Measurements from ENCODE around the gene NKTR. TPM values are rescaled to one million over a fixed set of nuclear protein-coding genes. Genes with fewer than 3 reads are reported as not detected.

The NKTR gene
- total and polyA plus RNA-seq, 9 of the 15 experiments (the other 6 are each of a cell fraction or from before 2014, with no cell fraction given), result 19.7 to 123 (median 92.6) TPM

DNA sequence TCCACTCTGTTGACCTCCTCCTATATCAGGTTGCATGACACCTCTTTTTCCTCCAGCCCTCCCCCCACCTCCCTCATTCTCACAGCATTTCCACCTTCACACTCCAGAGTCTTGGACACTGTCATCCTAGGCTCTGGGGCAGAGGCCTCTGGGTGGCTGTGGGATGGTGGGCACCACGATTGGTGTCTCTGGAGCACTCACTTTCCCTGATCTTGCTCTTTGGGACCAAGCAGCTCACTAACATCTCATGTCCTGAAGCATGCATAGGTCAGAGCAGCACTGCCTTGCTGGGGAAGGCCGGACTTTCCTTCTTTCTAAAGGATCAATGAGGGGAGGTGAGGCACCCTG is 67.9 kb downstream of the NKTR start:
- no TSS peak for BruUV-seq (replicated peaks)
- Histone ChIP-seq H3K27me3 (ENCODE audit: control insufficient read depth in 2 of 2, insufficient read depth in 2 of 2, low read length in 2 of 2) (peaks cover 7 to 27% of the 10 kb centered on the region in 2 experiments; a peak in 3 of 5 replicates), H3K9me3 (replicated peaks; ENCODE audit: control insufficient read depth, insufficient read depth, low read depth, low read length) (no peaks in the 10 kb centered on the region), H3K79me2 (ENCODE audit: control insufficient read depth, insufficient read depth, low read length) (no peaks in the 10 kb centered on the region), H4K20me1 (replicated peaks; ENCODE audit: control insufficient read depth, insufficient read depth, low read length) (0 out of 2 replicates have a peak, but pooled peaks cover 5% of the 10 kb centered on the region), H3K4me1 (replicated peaks in 1 of 2; ENCODE audit: control insufficient read depth in 2 of 2, insufficient read depth in 2 of 2, low read length in 2 of 2) (peaks cover 4 to 10% of the 10 kb centered on the region in 2 experiments; a peak in 4 of 5 replicates), H3K9ac (ENCODE audit: insufficient read depth in 1 of 2, low read depth in 2 of 2, low read length in 2 of 2) (no peak overlapping the region), H3K4me3 (no peak overlapping the region), H3K36me3 (ENCODE audit: control insufficient read depth, insufficient read depth, low read length) (no peaks in the 10 kb centered on the region), H3K4me2 (ENCODE audit: insufficient read depth, low read length) (no peak overlapping the region), H2AFZ (ENCODE audit: low read depth, low read length) (no peak overlapping the region), H3K9me1 (ENCODE audit: control insufficient read depth, insufficient read depth, low read length) (no peaks in the 10 kb centered on the region), H3K27ac (ENCODE audit: extremely low read depth, low read depth, low read length) (no peak overlapping the region)
- DNase-seq (ENCODE audit: extremely low read depth in 1 of 4, low spot score in 3 of 4) (peak in 1 of 4 experiments; percentile 6), ATAC-seq (no peak), FAIRE-seq (no peak)
- CTCF ChIA-PET (ENCODE audit: low intra/inter-chr PET ratio), result interaction anchor here (0.5 to 0.7 kb wide), 2 partner anchors 34 to 132 kb away, joined by 3 to 4 read pairs; no protein-coding TSS in a partner anchor
- intact Hi-C loops (cut with micrococcal nuclease), result no loop called here
- in situ Hi-C loops (cut with MboI), result no loop called here
- POLR2A ChIA-PET, result no interaction called here
- 6% methylated on average over 2 of the region's 2 CpGs for WGBS (ENCODE audit: insufficient coverage, low coverage, missing lambda C conversion rate)
- no peak for TF ChIP-seq WHSC1 (IDR thresholded peaks at IDR 0.05; ENCODE audit: low read length)
- no peak for TF ChIP-seq DNMT1 (IDR thresholded peaks at IDR 0.05)
- TF ChIP-seq, protein P1, sequence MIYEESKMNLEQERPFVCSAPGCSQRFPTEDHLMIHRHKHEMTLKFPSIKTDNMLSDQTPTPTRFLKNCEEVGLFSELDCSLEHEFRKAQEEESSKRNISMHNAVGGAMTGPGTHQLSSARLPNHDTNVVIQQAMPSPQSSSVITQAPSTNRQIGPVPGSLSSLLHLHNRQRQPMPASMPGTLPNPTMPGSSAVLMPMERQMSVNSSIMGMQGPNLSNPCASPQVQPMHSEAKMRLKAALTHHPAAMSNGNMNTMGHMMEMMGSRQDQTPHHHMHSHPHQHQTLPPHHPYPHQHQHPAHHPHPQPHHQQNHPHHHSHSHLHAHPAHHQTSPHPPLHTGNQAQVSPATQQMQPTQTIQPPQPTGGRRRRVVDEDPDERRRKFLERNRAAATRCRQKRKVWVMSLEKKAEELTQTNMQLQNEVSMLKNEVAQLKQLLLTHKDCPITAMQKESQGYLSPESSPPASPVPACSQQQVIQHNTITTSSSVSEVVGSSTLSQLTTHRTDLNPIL (CRISPR knock-in tag; IDR thresholded peaks at IDR 0.05), result no peak
- no peak for TF ChIP-seq MTA3 (IDR thresholded peaks at IDR 0.05; ENCODE audit: borderline replicate concordance)
- no peak for TF ChIP-seq HMG20A (CRISPR knock-in tag; conservative IDR thresholded peaks at IDR 0.05)
- no peak for TF ChIP-seq HSF4 (CRISPR knock-in tag; IDR thresholded peaks at IDR 0.05; ENCODE audit: borderline replicate concordance)
- TF ChIP-seq, protein P2, sequence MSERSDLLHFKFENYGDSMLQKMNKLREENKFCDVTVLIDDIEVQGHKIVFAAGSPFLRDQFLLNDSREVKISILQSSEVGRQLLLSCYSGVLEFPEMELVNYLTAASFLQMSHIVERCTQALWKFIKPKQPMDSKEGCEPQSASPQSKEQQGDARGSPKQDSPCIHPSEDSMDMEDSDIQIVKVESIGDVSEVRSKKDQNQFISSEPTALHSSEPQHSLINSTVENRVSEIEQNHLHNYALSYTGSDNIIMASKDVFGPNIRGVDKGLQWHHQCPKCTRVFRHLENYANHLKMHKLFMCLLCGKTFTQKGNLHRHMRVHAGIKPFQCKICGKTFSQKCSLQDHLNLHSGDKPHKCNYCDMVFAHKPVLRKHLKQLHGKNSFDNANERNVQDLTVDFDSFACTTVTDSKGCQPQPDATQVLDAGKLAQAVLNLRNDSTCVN (CRISPR knock-in tag; IDR thresholded peaks at IDR 0.05), result no peak
- TF ChIP-seq ASH1L (IDR thresholded peaks at IDR 0.05; ENCODE audit: borderline replicate concordance, low read depth, partially characterized antibody), result no peak
- TF ChIP-seq KDM4B (IDR thresholded peaks at IDR 0.05; ENCODE audit: borderline replicate concordance in 2 of 2, low read depth in 1 of 2), result no peak
- TF ChIP-seq ZNF778 (CRISPR knock-in tag; IDR thresholded peaks at IDR 0.05), result no peak
- TF ChIP-seq, protein P3, sequence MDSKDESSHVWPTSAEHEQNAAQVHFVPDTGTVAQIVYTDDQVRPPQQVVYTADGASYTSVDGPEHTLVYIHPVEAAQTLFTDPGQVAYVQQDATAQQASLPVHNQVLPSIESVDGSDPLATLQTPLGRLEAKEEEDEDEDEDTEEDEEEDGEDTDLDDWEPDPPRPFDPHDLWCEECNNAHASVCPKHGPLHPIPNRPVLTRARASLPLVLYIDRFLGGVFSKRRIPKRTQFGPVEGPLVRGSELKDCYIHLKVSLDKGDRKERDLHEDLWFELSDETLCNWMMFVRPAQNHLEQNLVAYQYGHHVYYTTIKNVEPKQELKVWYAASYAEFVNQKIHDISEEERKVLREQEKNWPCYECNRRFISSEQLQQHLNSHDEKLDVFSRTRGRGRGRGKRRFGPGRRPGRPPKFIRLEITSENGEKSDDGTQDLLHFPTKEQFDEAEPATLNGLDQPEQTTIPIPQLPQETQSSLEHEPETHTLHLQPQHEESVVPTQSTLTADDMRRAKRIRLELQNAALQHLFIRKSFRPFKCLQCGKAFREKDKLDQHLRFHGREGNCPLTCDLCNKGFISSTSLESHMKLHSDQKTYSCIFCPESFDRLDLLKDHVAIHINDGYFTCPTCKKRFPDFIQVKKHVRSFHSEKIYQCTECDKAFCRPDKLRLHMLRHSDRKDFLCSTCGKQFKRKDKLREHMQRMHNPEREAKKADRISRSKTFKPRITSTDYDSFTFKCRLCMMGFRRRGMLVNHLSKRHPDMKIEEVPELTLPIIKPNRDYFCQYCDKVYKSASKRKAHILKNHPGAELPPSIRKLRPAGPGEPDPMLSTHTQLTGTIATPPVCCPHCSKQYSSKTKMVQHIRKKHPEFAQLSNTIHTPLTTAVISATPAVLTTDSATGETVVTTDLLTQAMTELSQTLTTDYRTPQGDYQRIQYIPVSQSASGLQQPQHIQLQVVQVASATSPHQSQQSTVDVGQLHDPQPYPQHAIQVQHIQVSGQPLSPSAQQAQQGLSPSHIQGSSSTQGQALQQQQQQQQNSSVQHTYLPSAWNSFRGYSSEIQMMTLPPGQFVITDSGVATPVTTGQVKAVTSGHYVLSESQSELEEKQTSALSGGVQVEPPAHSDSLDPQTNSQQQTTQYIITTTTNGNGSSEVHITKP (IDR thresholded peaks at IDR 0.05; ENCODE audit: partially characterized antibody), result no peak
- no peak for TF ChIP-seq ATF7 (IDR thresholded peaks at IDR 0.05)

All from K562 (cell line).